ENCODE measurements around the gene TICAM1. TPM values are rescaled to one million over a fixed set of nuclear protein-coding genes. Genes with fewer than 3 reads are reported as not detected.

The TICAM1 gene
- total RNA-seq, 1 experiment from 2014 or later = 6.5 TPM

GRCh38 chr19:4877753-4878490 is 46.4 kb upstream of the TICAM1 start:
- H3K9ac ChIP-seq (ENCODE audit: low read length) = no peak overlapping the region
- no peak for TF ChIP-seq EZH2phosphoT487 (IDR thresholded peaks at IDR 0.05; ENCODE audit: borderline replicate concordance, low read length)
- TF ChIP-seq EZH2 (IDR thresholded peaks at IDR 0.05; ENCODE audit: low read length, unreplicated experiment) = no peak
- TF ChIP-seq CTCF (conservative IDR thresholded peaks at IDR 0.05; ENCODE audit: low read depth, low read length) = no peak
- no peaks in the 10 kb centered on the region for H3K4me1 ChIP-seq (ENCODE audit: insufficient read depth, low read length)
- ChIA-PET CTCF (no interaction called here), POLR2A (ENCODE audit: unreplicated experiment) (no interaction called here)
- no peak overlapping the region for H2AFZ ChIP-seq (ENCODE audit: low read length)
- no peak overlapping the region for H3K27ac ChIP-seq (ENCODE audit: low read length)
- H3K27me3 ChIP-seq (ENCODE audit: low read length) = no peaks in the 10 kb centered on the region
- no peaks in the 10 kb centered on the region for H3K9me3 ChIP-seq (ENCODE audit: low read length)
- H3K4me2 ChIP-seq (ENCODE audit: low read length) = no peak overlapping the region
- no peaks in the 10 kb centered on the region for H3K9me2 ChIP-seq (replicated peaks; ENCODE audit: low read length)
- no peaks in the 10 kb centered on the region for H3K79me2 ChIP-seq (ENCODE audit: low read length)
- DNase-seq (no peak), ATAC-seq (no peak)
- H4K20me1 ChIP-seq (ENCODE audit: low read length) = no peaks in the 10 kb centered on the region
- no peaks in the 10 kb centered on the region for H3F3A ChIP-seq (ENCODE audit: low read length, unreplicated experiment)
- no TSS peak for BruUV-seq (replicated peaks)
- intact Hi-C loops (cut with micrococcal nuclease) = no loop called here
- no peaks in the 10 kb centered on the region for H3K36me3 ChIP-seq (ENCODE audit: low read depth, low read length)
- H3K4me3 ChIP-seq (ENCODE audit: low read length) = no peak overlapping the region

GRCh38 chr19:4873930-4874329 is 42.4 kb upstream of the TICAM1 start:
- TF ChIP-seq EZH2phosphoT487 (IDR thresholded peaks at IDR 0.05; ENCODE audit: borderline replicate concordance, low read length) = no peak
- ChIA-PET CTCF (interaction anchor here (4.1 kb wide), 1 partner anchor 38 kb away, joined by 40 read pairs; no protein-coding TSS in a partner anchor), POLR2A (ENCODE audit: unreplicated experiment) (no interaction called here)
- no peak overlapping the region for H3K4me2 ChIP-seq (ENCODE audit: low read length)
- H3K27ac ChIP-seq (ENCODE audit: low read length) = no peak overlapping the region
- H3K27me3 ChIP-seq (ENCODE audit: low read length) = no peaks in the 10 kb centered on the region
- ATAC-seq (no peak), DNase-seq (no peak)
- BruUV-seq (replicated peaks) = no TSS peak
- H3K9ac ChIP-seq (ENCODE audit: low read length) = no peak overlapping the region
- no peaks in the 10 kb centered on the region for H3K79me2 ChIP-seq (ENCODE audit: low read length)
- H3K4me1 ChIP-seq (ENCODE audit: insufficient read depth, low read length) = peaks cover 13% of the 10 kb centered on the region
- intact Hi-C loops (cut with micrococcal nuclease) = loop anchor here (2.0 kb wide), 1 partner anchor 103 kb away; no protein-coding TSS in a partner anchor
- no peaks in the 10 kb centered on the region for H3K9me3 ChIP-seq (ENCODE audit: low read length)
- H3K4me3 ChIP-seq (ENCODE audit: low read length) = no peak overlapping the region
- no peak overlapping the region for H2AFZ ChIP-seq (ENCODE audit: low read length)
- H4K20me1 ChIP-seq (ENCODE audit: low read length) = no peaks in the 10 kb centered on the region
- no peaks in the 10 kb centered on the region for H3K9me2 ChIP-seq (replicated peaks; ENCODE audit: low read length)
- H3F3A ChIP-seq (ENCODE audit: low read length, unreplicated experiment) = peaks cover 5% of the 10 kb centered on the region
- H3K36me3 ChIP-seq (ENCODE audit: low read depth, low read length) = no peaks in the 10 kb centered on the region

- Histone ChIP-seq H3F3A (ENCODE audit: low read length, unreplicated experiment) (peaks cover 5% of the 10 kb centered on the region), H3K4me2 (ENCODE audit: low read length) (no peak overlapping the region)
- CTCF ChIA-PET = interaction anchor here (1.4 to 4.1 kb wide), 2 partner anchors 35 to 40 kb away, joined by 10 to 40 read pairs; no protein-coding TSS in a partner anchor
Observed at GRCh38 chr19:4871711-4872110, 40.2 kb upstream of the TICAM1 start.

More at GRCh38 chr19:4871711-4872110, 40.2 kb upstream of the TICAM1 start:
- Histone ChIP-seq H3K9ac (ENCODE audit: low read length) (no peak overlapping the region), H3K27ac (ENCODE audit: low read length) (no peak overlapping the region), H4K20me1 (ENCODE audit: low read length) (no peaks in the 10 kb centered on the region), H2AFZ (ENCODE audit: low read length) (no peak overlapping the region), H3K4me3 (ENCODE audit: low read length) (no peak overlapping the region), H3K27me3 (ENCODE audit: low read length) (no peaks in the 10 kb centered on the region), H3K36me3 (ENCODE audit: low read depth, low read length) (no peaks in the 10 kb centered on the region), H3K79me2 (ENCODE audit: low read length) (peaks cover 7% of the 10 kb centered on the region), H3K9me3 (ENCODE audit: low read length) (no peaks in the 10 kb centered on the region), H3K9me2 (replicated peaks; ENCODE audit: low read length) (no peaks in the 10 kb centered on the region), H3K4me1 (ENCODE audit: insufficient read depth, low read length) (peaks cover 14% of the 10 kb centered on the region)
- ATAC-seq (no peak), DNase-seq (no peak)
- POLR2A ChIA-PET (ENCODE audit: unreplicated experiment) = interaction anchor here (0.7 kb wide), 1 partner anchor 40 kb away, joined by 5 read pairs; no protein-coding TSS in a partner anchor
- intact Hi-C loops (cut with micrococcal nuclease) = loop anchor here (1.0 to 2.0 kb wide), 3 partner anchors 40 to 160 kb away; no protein-coding TSS in a partner anchor
- no TSS peak for BruUV-seq (replicated peaks)
- TF ChIP-seq CTCF (conservative IDR thresholded peaks at IDR 0.05; ENCODE audit: low read depth, low read length) = no peak
- no peak for TF ChIP-seq EZH2phosphoT487 (IDR thresholded peaks at IDR 0.05; ENCODE audit: borderline replicate concordance, low read length)
- TF ChIP-seq EZH2 (IDR thresholded peaks at IDR 0.05; ENCODE audit: low read length, unreplicated experiment) = no peak

All from PC-3 (cell line).